WTC11 (cell line): Measurements from ENCODE around the gene MAU2. TPM values are rescaled to one million over a fixed set of nuclear protein-coding genes. Genes with fewer than 3 reads are reported as not detected.

Source experiments
- ATAC-seq: fragments of 200-7000 bp; cut with Tn5 transposase; 2 replicates; pipeline ENCODE4 v1.10.0; 2021; ENCODE audit warnings: mild to moderate bottlenecking, moderate library complexity
- CTCF ChIA-PET: fragments of 300-600 bp; sonication (Branson Sonifier 250); formaldehyde crosslinking; loops from one replicate; lab custom pipeline; 2021; ENCODE audit warnings: antibody characterized with exemption; lab: Charles Lee
- POLR2A ChIA-PET: fragments of 350-600 bp; sonication (Branson Sonifier 250); formaldehyde crosslinking; loops from one replicate; lab custom pipeline; 2021; ENCODE audit warnings: antibody characterized with exemption; lab: Charles Lee
- DNase-seq: peaks from one replicate; pipeline ENCODE4 v3.0.0; 2021; ENCODE audit warnings: low spot score
- H3K27ac Mint-ChIP-seq: 2 replicates; pipeline ENCODE4 v1.8.0; 2021; ENCODE audit warnings: mixed read lengths
- H3K27me3 Mint-ChIP-seq: 2 replicates; pipeline ENCODE4 v1.8.0; 2021; ENCODE audit warnings: low read depth, mild to moderate bottlenecking, moderate library complexity, mixed read lengths
- H3K36me3 Mint-ChIP-seq: 2 replicates; pipeline ENCODE4 v1.8.0; 2021; ENCODE audit warnings: mixed read lengths
- H3K4me1 Mint-ChIP-seq: 2 replicates; pipeline ENCODE4 v1.8.0; 2022; ENCODE audit warnings: mixed read lengths
- H3K4me3 Mint-ChIP-seq: 2 replicates; pipeline ENCODE4 v1.8.0; 2021; ENCODE audit warnings: mild to moderate bottlenecking, moderate library complexity, mixed read lengths
- H3K9me3 Mint-ChIP-seq: 2 replicates; pipeline ENCODE4 v1.8.0; 2021; ENCODE audit warnings: mixed read lengths
- ATF2 ChIP-seq: sonication (generic); formaldehyde crosslinking; IDR thresholded peaks from 2 replicates; pipeline ENCODE4 v1.8.1; 2022; ENCODE audit warnings: low read depth, missing genetic modification reagents, borderline replicate concordance
- ELF4 ChIP-seq: sonication (generic); formaldehyde crosslinking; IDR thresholded peaks from 2 replicates; pipeline ENCODE4 v1.8.1; 2022; ENCODE audit warnings: low read depth, mild to moderate bottlenecking, moderate library complexity, missing genetic modification reagents
- GABPB1 ChIP-seq: sonication (generic); formaldehyde crosslinking; IDR thresholded peaks from 2 replicates; pipeline ENCODE4 v1.8.1; 2023; ENCODE audit warnings: mild to moderate bottlenecking, missing genetic modification reagents
- HMGA2 ChIP-seq: fragments of 250-450 bp; sonication (Bioruptor Pico); IDR thresholded peaks from 2 replicates; pipeline ENCODE4 v1.4.0; 2021; ENCODE audit warnings: mild to moderate bottlenecking, moderate library complexity
- JUN ChIP-seq: sonication (generic); formaldehyde crosslinking; IDR thresholded peaks from 2 replicates; pipeline ENCODE4 v1.8.0; 2023; ENCODE audit warnings: mild to moderate bottlenecking, missing genetic modification reagents
- KAT7 ChIP-seq: sonication (generic); formaldehyde crosslinking; IDR thresholded peaks from 2 replicates; pipeline ENCODE4 v1.8.1; 2023; ENCODE audit warnings: missing genetic modification reagents, mild to moderate bottlenecking, borderline replicate concordance
- MLX ChIP-seq: sonication (generic); formaldehyde crosslinking; IDR thresholded peaks from 2 replicates; pipeline ENCODE4 v1.8.1; 2023; ENCODE audit warnings: mild to moderate bottlenecking, missing genetic modification reagents, moderate library complexity
- USF1 ChIP-seq: sonication (generic); formaldehyde crosslinking; IDR thresholded peaks from 2 replicates; pipeline ENCODE4 v1.8.0; 2022; ENCODE audit warnings: mild to moderate bottlenecking, missing genetic modification reagents
- ZBTB21 ChIP-seq: sonication (generic); formaldehyde crosslinking; IDR thresholded peaks from 2 replicates; pipeline ENCODE4 v1.8.1; 2023; ENCODE audit warnings: mild to moderate bottlenecking, missing genetic modification reagents, borderline replicate concordance
- ZNF423 ChIP-seq: fragments of 250-450 bp; sonication (Bioruptor Pico); IDR thresholded peaks from 2 replicates; pipeline ENCODE4 v2.1.2; 2022; ENCODE audit warnings: mild to moderate bottlenecking, moderate library complexity
- ZNF512 ChIP-seq: sonication (generic); formaldehyde crosslinking; IDR thresholded peaks from 2 replicates; pipeline ENCODE4 v1.8.1; 2022; ENCODE audit warnings: missing genetic modification reagents, borderline replicate concordance
- total RNA-seq: library from RNA; stranded (reverse); gene quantifications from 3 replicates; pipeline ENCODE4 v1.2.3, GENCODE V29; 2021
- TF ChIP-seq, protein P1 (sequence below): sonication (generic); formaldehyde crosslinking; conservative IDR thresholded peaks from 2 replicates; pipeline ENCODE4 v1.8.1; 2022; ENCODE audit warnings: mild to moderate bottlenecking, missing genetic modification reagents
- TF ChIP-seq, protein P2 (sequence below): sonication (generic); formaldehyde crosslinking; conservative IDR thresholded peaks from 2 replicates; pipeline ENCODE4 v1.8.1; 2023; ENCODE audit warnings: mild to moderate bottlenecking, low read depth, missing genetic modification reagents, moderate library complexity
- TF ChIP-seq, protein P3 (sequence below): sonication (generic); formaldehyde crosslinking; IDR thresholded peaks from 2 replicates; pipeline ENCODE4 v1.8.0; 2022; ENCODE audit warnings: mild to moderate bottlenecking, missing genetic modification reagents
- TF ChIP-seq, protein P4 (sequence below): fragments of 250-450 bp; sonication (Bioruptor Pico); IDR thresholded peaks from 2 replicates; pipeline ENCODE4 v2.1.2; 2022; ENCODE audit warnings: mild to moderate bottlenecking, moderate library complexity
- TF ChIP-seq, protein P5 (sequence below): sonication (generic); formaldehyde crosslinking; IDR thresholded peaks from 2 replicates; pipeline ENCODE4 v1.8.1; 2023; ENCODE audit warnings: mild to moderate bottlenecking, missing genetic modification reagents, moderate library complexity

Gene MAU2
- total RNA-seq, 1 experiment from 2014 or later: 56.8 TPM

DNA sequence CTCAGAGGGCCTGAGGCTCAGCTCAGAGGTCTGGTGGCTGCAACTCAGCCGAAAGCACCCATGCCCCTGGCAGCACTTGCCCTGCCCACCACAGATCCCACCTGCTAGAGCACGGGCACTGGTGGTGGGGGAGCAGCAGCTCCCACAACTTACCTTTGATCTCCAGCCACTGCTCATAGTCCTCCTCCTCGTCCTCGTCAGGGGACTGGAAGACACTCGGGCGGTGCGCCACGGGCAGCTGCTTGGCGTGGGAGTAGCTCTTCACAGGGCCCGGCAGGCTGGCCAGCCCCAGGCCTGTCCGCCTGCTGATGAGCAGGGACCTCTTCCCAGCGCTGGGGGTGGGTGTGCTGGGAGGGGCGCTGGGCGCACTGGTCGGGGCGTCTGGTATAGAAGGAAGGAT is 14.9 kb upstream of the MAU2 start (continued):
- TF ChIP-seq KAT7 (CRISPR knock-in tag) (no peak), MLX (CRISPR knock-in tag) (no peak), ZNF423 (CRISPR knock-in tag) (no peak), ELF4 (CRISPR knock-in tag) (no peak), HMGA2 (CRISPR knock-in tag) (no peak), JUN (CRISPR knock-in tag) (no peak), ZBTB21 (CRISPR knock-in tag) (no peak)
- TF ChIP-seq, protein P1, sequence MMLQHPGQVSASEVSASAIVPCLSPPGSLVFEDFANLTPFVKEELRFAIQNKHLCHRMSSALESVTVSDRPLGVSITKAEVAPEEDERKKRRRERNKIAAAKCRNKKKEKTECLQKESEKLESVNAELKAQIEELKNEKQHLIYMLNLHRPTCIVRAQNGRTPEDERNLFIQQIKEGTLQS (CRISPR knock-in tag): no peak
- TF ChIP-seq, protein P2, sequence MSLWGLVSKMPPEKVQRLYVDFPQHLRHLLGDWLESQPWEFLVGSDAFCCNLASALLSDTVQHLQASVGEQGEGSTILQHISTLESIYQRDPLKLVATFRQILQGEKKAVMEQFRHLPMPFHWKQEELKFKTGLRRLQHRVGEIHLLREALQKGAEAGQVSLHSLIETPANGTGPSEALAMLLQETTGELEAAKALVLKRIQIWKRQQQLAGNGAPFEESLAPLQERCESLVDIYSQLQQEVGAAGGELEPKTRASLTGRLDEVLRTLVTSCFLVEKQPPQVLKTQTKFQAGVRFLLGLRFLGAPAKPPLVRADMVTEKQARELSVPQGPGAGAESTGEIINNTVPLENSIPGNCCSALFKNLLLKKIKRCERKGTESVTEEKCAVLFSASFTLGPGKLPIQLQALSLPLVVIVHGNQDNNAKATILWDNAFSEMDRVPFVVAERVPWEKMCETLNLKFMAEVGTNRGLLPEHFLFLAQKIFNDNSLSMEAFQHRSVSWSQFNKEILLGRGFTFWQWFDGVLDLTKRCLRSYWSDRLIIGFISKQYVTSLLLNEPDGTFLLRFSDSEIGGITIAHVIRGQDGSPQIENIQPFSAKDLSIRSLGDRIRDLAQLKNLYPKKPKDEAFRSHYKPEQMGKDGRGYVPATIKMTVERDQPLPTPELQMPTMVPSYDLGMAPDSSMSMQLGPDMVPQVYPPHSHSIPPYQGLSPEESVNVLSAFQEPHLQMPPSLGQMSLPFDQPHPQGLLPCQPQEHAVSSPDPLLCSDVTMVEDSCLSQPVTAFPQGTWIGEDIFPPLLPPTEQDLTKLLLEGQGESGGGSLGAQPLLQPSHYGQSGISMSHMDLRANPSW: no peak
- TF ChIP-seq, protein P3, sequence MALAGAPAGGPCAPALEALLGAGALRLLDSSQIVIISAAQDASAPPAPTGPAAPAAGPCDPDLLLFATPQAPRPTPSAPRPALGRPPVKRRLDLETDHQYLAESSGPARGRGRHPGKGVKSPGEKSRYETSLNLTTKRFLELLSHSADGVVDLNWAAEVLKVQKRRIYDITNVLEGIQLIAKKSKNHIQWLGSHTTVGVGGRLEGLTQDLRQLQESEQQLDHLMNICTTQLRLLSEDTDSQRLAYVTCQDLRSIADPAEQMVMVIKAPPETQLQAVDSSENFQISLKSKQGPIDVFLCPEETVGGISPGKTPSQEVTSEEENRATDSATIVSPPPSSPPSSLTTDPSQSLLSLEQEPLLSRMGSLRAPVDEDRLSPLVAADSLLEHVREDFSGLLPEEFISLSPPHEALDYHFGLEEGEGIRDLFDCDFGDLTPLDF (CRISPR knock-in tag): no peak
- TF ChIP-seq, protein P4, sequence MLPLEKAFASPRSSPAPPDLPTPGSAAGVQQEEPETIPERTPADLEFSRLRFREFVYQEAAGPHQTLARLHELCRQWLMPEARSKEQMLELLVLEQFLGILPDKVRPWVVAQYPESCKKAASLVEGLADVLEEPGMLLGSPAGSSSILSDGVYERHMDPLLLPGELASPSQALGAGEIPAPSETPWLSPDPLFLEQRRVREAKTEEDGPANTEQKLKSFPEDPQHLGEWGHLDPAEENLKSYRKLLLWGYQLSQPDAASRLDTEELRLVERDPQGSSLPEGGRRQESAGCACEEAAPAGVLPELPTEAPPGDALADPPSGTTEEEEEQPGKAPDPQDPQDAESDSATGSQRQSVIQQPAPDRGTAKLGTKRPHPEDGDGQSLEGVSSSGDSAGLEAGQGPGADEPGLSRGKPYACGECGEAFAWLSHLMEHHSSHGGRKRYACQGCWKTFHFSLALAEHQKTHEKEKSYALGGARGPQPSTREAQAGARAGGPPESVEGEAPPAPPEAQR (CRISPR knock-in tag): no peak

DNA sequence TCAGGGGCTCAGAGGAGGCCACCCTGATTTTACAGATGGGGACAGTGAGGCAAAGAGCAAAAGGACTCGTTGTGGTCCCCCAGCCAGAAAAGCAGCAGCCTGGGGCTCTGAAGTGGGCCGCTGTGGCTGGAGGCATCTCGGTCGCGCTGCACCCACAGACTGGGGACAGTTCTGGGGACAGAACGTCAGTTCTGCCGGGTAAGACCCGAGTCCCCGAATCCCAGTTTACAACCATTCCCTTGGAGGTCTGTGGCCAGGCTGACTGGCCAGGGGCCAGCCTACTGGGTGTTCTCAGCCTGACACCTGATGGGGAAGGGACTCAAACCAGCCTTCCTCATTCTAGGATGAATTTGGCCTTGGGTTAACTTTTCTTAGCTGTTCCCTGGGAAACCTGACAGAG is 14.4 kb upstream of the MAU2 start:
- H3K9me3 Mint-ChIP-seq: no peaks in the 10 kb centered on the region
- H3K36me3 Mint-ChIP-seq: peaks cover 45% of the 10 kb centered on the region
- ATAC-seq (no peak), DNase-seq (no peak)
- H3K27ac Mint-ChIP-seq: no peak overlapping the region
- H3K4me1 Mint-ChIP-seq: no peaks in the 10 kb centered on the region
- CTCF ChIA-PET: no interaction called here
- no peaks in the 10 kb centered on the region for H3K27me3 Mint-ChIP-seq
- POLR2A ChIA-PET: no interaction called here
- TF ChIP-seq ZNF512 (no peak), ATF2 (CRISPR knock-in tag) (no peak), USF1 (no peak), GABPB1 (CRISPR knock-in tag) (no peak)
- TF ChIP-seq, protein P5, sequence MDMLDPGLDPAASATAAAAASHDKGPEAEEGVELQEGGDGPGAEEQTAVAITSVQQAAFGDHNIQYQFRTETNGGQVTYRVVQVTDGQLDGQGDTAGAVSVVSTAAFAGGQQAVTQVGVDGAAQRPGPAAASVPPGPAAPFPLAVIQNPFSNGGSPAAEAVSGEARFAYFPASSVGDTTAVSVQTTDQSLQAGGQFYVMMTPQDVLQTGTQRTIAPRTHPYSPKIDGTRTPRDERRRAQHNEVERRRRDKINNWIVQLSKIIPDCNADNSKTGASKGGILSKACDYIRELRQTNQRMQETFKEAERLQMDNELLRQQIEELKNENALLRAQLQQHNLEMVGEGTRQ (CRISPR knock-in tag): no peak
- H3K4me3 Mint-ChIP-seq: no peak overlapping the region
